Measurements from ENCODE around the gene SDHAF4.

DNA sequence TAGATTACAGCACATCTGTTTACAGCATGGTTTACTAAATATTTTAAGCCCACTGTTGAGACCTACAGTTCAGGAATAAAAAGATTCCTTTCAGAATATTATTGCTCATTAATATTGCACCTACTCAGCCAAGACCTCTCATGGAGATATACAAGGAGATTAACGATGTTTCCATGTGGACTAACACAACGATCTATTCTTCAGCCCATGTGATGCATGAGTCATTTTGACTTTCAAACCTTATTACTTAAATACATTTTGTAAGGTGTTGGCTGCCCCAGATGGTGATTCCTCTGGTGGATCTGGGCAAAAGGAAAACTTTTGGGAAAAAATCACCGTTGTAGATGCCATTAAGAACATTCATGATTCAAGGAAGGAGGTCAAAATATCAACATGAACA is 48.0 kb upstream of the SDHAF4 start:
- TF ChIP-seq, protein P1, sequence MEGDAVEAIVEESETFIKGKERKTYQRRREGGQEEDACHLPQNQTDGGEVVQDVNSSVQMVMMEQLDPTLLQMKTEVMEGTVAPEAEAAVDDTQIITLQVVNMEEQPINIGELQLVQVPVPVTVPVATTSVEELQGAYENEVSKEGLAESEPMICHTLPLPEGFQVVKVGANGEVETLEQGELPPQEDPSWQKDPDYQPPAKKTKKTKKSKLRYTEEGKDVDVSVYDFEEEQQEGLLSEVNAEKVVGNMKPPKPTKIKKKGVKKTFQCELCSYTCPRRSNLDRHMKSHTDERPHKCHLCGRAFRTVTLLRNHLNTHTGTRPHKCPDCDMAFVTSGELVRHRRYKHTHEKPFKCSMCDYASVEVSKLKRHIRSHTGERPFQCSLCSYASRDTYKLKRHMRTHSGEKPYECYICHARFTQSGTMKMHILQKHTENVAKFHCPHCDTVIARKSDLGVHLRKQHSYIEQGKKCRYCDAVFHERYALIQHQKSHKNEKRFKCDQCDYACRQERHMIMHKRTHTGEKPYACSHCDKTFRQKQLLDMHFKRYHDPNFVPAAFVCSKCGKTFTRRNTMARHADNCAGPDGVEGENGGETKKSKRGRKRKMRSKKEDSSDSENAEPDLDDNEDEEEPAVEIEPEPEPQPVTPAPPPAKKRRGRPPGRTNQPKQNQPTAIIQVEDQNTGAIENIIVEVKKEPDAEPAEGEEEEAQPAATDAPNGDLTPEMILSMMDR (IDR thresholded peaks at IDR 0.05): no peak
- TF ChIP-seq POLR2A (IDR thresholded peaks at IDR 0.05): no peak

Measured in uterus (tissue), 2 donors.